ENCODE measurements around the gene DCAF12.

The DCAF12 gene

DNA sequence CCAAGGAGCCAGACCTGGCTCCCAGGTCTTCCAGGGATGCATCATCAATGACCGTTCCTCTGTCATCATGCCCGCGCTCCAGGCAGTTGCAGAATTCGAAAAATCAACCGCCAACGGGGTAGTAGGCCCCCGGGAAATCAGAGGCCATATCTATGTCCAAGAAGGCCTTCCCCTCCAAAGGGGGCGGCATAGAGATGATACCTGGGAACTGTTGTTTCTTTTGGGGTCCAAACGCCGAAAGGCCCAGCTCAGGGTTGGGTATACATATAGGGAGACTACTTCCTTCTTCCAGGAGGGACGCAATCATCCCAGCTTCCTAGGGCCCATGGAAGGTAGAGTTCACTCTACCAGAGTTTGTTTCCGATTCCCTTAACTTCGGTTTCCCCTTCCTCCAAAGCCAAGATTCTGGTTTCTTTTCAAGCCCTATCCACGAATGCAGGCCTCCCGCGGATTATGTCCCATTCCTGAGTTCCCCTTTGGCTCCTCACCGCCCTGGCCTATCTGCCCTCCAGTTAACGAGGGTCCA, 754 bp downstream of the DCAF12 start:
- DNase-seq (ENCODE audit: low spot score) = no peak

DNA sequence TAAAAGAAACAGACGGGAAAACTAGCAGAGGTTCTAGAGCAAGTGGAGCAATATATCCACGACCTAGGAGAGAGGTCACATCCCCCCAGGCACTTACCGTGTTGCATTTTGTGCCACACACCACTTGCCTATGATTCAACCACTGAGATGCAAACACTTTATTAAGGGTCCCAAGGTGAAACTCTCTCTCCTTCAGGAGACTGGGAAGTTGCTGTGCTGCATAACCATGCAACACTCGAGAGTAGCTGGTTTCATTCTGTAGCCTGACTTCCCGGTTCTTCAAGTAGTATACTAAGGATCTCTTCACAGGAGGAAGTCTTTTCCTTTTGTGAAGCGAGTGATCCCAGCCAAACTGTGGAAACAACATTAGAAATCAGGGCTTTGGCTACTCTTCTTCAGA, 1.6 kb downstream of the DCAF12 start:
- DNase-seq (ENCODE audit: low spot score) = no peak

DNA sequence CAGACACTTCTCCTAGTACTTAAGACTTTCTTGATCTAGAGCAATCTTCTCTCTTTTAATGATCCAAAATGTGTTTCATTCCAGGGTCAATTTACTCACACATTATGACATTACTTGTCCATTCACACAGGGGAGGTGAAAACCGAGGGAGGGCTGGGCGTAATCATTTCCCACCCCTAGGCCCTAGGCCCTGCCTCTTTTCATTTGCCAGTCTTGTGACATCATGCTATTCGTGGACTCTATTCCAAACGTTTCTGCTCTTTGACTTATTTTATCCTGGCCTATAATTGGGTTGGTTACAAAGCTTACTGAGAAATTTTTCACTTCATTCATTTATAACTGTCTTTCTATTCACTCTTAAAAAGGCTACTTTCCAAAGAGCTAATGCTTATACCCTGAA, 2.4 kb downstream of the DCAF12 start:
- DNase-seq (ENCODE audit: low spot score) = no peak

DNA sequence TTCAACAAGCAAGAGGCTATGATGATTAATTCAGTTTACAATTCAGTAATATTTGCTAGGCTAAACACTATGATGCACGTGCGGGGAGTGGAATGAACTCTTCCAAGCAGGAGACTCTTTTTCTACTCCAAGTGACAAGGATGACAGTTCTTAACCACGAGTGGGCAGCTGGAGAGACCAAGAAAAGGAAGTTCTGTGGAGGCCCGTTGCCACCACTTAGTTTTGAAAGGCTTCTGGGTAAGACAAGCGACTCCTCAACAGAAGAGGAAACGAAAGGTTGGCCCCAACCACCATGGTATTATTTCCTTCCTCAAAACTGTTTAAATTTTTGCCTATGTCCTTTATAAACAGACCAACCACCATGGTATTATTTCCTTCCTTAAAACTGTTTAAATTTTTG, 2.8 kb downstream of the DCAF12 start:
- peak; percentile 42 for DNase-seq (ENCODE audit: low spot score)

DNA sequence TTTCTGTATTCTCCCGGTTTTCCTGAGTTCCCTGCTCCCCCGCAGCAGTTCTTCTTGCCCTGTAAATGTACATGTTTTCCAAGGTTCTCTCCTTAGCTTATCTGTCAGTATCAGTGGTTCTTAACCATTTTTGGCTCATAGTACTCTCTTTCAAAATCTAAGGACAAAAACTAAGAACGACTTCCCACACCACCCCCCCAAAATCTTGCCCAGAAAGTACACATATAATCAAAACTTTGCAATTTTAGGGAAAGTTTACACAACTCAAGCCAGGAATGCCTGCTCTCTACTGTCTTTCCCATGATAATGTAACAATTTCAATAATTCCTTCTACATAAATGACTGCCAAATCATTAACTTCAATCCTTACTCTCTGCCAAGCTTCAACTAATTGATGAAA, 4.5 kb downstream of the DCAF12 start:
- no peak for DNase-seq (ENCODE audit: low spot score)

DNA sequence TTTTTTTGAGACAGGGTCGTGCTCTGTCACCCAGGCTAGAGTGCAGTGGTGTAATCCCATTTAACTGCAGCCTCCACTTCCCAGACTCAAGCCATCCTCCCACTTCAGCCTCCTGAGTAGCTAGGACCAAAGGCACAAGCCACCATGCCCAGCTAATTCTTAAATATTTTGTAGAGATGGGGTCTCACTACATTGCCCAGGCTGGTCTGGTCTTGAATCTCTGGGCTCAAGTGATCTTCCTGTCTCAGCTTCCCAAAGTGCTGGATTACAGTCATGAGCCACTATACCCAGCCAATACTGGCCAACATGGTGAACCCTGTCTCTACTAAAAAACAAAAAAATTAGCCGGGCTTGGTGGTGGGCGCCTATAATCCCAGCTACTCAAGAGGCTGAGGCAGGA, 6.8 kb downstream of the DCAF12 start:
- DNase-seq (ENCODE audit: low spot score) = no peak

DNA sequence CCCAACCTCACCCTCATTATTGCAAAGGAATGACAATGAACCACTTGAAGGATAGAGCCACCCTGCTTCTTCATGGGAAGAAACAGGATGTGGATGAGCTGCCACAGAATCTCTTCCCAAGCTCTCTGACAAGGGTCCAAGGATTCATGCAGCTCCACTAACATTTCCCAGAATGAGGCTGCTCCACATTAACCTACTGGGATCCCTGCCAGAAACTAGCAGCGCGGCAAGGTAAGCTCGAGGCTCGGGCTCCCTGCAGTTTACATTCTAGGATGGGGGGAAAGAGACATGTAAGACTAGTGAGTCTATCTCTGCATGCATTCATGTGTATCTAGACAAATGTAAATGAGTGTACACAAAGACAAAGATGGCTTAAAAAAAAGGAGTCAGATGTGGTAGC, 12.1 kb downstream of the DCAF12 start:
- DNase-seq (ENCODE audit: low spot score) = no peak

DNA sequence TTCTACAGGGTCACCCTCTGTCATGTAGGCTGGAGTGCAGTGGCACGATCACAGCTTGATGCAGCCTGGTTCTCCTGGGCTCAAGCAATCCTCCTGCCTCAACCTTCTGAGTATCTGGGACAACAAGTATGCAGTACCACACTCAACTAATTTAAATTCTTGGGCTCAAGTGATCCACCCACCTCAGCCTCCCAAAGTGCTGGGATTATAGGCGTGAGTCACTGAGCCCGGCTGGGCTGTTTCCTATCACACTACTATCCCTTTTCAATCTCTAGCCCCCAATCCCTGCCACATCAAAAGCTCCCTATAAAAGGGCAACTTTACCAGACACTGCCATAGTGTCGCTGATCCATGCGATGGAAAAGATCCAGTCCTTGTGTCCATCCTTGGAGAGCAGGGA, 20.4 kb downstream of the DCAF12 start:
- no peak for DNase-seq (ENCODE audit: low spot score)

DNA sequence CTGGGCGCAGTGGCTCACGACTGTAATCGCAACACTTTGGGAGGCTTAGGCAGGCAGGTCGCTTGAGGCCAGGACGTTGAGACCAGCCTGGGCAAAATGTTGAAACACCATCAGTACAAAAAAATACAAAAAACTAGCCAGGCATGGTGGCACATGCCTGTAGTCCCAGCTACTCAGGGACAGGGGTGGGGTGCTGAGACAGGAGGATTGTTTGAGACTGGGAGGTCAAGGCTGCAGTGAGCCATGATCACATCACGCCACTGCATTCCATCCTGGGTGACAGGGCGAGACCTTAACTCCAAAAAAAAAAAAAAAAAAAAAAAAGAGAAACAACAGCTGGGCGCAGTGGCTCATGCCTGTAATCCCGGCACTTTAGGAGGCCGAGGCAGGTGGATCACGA, 23.7 kb downstream of the DCAF12 start:
- DNase-seq (ENCODE audit: low spot score) = no peak

DNA sequence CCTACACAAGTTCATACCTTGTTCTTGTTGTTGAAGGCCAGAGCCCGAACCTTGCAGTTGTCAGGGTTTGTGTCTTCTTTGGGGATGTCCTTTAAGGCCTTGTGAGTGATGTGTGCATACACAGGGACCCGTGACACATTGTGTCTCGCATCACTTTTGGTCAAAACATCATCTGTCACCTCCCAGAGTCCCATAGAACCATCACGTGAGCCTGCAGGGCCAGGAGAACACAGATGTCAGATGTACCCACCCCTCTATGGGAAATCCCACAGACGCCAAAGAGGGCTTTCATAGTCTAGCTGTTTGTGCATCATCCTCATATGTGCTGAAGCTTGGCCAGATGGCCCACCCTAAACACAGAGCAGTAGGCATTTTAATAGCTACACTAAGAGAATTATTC, 28.2 kb downstream of the DCAF12 start:
- DNase-seq (ENCODE audit: low spot score) = no peak

DNA sequence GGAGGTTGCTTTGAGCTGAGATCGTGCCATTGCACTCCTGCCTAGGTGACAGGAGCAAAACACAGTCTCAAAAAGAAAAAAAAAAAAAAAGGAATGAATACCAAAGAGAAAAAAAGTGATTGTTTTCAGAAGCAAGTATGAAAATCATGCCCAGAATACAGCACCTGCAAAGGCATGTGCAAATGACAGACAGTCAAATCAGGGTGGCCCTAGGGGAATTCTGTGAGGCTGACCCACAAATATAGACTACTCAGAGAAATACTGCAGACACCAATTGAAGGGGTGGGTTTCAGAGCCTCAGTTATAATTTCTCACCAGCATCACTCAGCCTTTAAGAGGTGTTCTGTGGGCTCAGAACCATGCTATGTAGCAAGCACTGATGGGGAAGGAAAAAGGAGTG, 28.6 kb downstream of the DCAF12 start:
- no peak for DNase-seq (ENCODE audit: low spot score)

DNA sequence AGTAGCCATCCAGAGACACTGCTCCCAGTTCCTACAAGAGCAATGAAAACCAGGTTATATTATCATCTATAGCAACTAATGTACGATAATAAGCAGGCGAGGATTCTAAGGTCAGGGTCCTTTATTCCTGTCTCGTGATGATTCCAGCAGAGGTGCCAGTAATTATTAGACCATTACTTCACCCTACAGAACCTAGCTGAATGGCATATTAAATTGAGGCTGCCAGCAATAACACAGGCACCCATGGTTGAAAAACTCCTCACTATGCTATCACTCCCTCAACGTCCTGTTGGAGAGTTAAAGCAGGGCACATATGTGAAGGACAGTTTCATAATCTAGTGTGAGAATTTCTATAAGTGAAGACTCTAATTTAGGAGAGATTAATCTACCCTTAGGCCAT, 29.7 kb downstream of the DCAF12 start:
- no peak for DNase-seq (ENCODE audit: low spot score)

DNA sequence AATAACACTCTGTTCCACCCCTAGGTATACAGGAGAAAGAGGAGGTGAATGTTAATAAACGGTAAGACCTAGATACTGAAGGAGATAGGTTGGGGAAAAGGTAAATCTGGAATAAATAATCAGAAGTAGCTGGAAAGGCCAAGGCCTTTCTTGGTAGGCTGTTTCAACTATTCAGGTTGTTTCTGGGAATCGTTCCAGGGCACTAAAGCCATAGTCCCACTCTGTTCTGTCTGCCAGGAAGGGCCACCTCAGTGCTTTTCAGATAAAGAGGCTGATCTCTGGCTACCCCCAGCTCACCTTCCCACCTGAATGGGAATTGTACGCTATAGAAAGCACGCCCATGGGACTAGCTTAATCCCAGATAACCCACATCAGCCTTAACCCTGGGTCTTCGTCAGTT, 32.9 kb downstream of the DCAF12 start:
- DNase-seq (ENCODE audit: low spot score) = no peak

DNA sequence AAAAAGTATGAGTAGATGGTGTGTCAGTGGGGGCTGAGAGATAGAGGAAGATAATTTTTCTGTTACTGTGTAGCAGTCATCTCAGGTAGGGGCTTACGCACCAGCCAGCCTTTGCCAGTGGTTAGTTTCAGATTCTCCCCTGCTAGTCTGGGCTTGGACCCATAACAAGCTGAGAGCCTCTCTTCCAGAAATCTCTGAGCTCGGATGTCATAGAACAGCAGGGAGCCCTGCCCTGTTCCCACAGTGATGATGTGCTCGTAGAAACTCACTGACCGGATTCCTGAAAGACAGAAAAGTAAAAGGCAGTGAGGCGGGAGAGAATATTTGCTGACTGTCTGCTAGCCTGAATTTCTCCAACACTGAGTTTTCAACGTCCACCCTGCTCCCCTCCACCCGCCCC, 37.2 kb downstream of the DCAF12 start:
- DNase-seq (ENCODE audit: low spot score) = no peak

DNA sequence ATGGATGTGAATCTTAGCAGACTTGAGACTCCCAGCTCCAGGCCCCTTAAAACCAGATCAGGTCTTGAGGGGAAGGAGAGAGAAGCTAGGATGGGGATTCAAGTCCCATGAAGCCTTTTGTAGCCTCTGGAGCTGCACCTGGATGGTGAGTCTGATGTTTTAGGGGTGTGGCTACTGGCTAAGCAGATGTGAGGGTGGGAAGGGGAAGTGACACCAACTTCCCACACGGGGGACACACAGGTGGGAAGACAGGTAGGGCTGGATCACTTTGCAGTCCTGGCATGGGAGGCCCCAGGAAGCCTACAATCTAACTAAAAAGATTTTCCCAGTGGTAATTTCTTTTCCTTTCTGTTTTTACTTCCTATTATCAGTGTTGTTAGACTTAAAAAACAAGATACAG, 39.1 kb downstream of the DCAF12 start:
- no peak for DNase-seq (ENCODE audit: low spot score)

DNA sequence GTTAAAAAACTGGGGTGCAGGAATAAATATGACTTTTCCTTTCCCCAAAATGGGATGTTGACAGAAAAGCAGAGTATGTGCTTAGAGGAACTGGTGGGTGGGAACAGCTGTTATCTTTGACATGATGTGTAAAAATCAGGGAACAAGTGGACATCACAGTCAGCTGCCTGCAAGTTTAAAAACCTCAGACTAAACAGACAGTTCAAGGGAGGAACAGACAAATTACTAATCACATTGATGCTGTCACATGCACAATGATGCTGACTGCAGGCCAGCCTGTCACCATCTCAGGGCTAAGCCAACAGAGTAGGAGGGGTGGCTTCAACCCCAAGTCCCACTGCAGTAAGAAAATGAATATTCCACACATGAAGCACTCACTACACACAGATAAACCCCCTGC, 39.6 kb downstream of the DCAF12 start:
- DNase-seq (ENCODE audit: low spot score) = no peak

DNA sequence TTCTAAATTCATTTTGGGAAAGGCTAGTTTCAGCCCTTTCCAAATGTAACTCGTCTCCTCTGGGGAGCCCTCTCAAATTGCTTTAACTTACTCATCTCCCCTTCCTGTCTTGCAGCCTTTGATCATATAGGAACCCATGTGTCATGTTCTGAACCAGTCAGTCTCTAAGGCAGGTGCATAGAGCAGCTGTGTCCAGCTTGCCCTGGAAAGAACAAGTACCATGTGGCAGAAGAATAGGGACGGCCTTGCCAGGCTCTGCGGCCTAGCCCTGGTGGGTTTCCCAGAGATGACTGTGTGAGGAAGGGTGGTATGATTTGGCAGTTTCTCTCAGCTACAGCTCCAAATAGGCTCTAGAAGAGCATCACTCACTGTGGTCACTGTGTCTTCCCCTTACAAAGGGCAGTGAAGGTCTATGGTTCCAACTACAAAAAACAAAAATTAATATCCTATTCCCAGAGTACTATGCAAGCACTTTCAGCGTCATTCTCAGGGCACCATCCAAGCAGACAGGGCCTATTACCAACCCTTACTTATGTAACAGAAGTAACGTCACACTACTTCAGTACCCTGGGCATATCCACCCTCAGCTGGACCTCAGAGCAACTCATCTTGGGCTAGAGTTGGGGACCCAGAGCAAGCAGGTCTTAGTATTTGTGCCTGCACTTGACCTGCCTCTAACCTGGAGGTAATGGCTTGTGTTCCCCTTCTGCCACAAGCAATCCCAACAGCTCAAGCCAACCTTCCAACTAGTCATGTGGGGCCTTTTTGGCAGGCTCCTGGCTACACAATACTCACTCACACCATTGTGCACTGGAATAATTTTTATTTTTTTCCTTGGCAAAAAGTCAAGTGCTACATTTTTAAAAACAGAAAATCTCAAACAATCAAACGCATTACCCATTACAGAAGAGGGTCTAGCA, 40.7 kb downstream of the DCAF12 start:
- peak; percentile 39 for DNase-seq (ENCODE audit: low spot score)

DNA sequence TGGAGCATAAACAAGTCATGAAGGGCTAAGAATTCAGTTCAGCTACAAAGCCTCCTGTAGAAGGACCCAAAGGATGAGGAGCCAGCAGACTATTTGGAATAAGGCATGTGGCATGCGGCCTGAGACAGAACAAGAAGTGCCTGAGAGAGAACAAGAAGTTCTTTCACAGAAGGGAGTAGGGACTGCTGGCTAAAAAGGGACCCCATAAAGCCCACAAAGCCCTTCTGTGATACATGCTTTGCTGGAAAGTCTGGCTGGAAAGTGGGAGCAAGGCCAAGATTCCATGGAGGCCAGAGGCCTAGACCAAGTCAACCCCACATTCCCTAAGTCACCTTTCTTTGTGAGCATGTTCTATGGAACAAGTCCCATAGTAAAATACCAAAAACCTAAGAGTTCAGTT, 41.9 kb downstream of the DCAF12 start:
- DNase-seq (ENCODE audit: low spot score) = peak; percentile 78

DNA sequence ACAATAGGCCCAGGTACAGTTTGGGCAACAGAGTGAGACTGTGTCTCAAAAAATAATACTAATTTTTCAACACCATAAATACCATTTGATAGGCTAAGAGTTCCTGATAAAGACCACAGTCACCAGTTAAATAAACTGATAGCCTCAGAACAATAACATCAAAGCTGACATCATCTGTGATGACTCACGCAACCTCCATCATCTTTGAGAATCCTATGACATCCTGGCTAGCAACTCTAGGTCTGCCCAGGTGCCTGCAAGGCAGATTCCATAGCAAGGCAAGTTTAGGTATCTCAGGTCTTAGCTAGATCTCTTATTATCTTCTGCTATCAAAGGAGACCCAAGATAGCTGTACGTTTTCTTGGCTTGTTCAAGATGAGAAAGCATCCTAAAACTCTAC, 47.3 kb downstream of the DCAF12 start:
- DNase-seq (ENCODE audit: low spot score) = no peak

DNA sequence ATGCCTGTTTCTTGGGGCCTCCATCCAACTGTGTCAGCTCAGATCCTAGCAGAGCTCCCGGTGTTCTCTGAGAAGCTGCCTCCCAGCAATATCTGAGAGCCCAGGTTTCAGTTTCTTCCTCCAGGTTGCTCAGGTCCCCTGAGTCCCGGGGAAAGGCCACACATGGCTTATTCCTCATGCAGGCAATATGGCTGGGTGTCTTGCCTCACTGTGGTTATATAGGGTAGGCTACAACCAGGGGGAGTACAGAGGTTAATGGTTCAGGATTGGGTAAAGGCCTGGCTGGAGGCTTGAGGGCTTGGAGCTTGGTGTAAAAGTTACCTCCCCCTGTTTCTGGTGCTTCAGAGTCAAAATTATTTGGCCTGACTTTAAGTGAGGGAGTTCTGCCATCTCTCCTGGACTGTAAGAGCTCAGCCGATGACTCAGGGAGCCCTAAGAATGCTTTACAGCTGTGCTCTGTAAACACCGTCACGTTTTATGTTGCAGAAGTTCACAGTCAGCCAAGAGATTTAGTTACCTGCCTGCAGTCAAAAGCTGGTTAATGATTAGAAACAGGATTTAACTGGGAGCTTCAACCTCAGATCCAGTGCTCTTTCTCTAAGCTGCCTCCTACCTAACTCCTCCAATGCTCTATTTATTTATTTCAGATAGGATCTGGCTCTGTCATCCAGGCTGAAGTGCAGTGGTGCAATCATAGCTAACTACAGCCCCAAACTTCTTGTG, 53.5 kb downstream of the DCAF12 start:
- DNase-seq (ENCODE audit: low spot score) = no peak

DNA sequence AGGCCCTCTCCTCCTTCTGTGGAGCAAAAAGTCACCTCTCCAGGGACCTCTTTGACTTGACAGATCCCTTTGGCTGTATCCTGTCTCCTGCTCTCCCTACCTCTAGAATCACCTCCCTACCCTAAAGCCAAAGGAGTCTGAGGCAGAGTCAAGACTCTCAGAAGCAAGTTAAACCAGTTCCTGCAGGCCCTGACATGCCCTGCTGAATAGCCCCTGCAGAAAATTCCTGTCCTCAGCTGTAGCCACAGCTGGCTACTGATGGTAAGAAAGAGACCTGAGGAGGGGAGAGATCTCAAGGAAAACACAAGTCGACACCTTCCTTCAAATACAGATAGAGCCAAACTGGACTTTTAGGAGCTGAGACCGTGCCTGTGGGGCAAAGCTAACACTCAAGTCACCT, 54.1 kb downstream of the DCAF12 start:
- no peak for DNase-seq (ENCODE audit: low spot score)

DNA sequence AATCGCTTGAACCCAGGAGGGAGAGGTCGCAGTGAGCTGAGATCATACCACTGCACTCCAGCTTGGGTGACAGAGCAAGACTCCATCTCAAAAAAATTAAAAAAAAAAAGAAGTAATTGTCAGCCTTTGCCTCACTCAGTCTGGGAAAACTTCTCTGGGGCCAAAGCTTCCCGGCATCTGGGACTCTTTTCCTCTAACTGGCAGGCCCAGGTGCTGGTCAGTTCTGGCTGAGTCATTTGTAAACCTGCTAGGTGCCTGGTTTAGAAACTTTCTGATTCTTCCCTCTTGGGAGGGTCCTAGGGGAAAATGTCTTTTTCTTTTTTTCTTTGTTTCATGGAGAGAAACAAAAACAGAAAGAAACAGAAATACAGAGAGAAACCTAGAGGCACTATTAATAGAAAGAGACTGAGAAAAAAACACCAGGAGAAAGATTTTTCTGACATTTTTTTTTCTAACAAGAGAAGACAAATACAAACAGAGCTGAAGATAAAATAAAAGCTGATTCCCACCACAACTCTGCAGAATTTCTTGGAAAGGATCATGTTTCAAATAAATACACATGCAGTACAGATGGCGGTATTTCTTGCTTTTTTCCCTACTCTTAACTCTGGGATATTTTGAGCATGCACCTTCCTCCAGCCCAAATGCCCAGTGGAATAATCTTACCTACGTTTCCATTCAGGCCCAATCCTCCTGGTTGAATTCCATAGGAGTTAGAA, 55.7 kb downstream of the DCAF12 start:
- no peak for DNase-seq (ENCODE audit: low spot score)

DNA sequence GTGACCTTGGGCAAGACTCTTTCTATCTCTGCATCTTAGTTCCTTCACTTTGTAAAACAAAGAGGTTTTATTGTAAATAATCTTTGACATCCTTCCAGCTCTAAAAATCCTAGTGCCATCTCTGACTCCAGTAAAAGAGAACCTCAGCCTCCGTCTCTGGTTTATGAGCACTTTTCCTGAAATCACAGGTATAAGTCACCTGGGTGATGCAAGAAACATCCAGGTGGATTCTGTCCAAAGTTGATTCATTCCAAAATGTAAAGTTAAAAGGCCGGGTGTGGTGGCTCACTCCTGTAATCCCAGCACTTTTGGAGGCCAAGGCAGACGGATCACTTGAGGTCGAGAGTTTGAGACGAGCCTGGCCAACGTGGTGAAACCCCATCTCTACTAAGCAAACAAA, 56.7 kb downstream of the DCAF12 start:
- DNase-seq (ENCODE audit: low spot score) = no peak
